Epithelial cell of prostate (primary cell): ENCODE data around the gene HSPE1.
"Not testable (repeated sequence)": the region's sequence is repeated elsewhere in the genome, so short reads cannot be mapped to it uniquely, and the experiment has no call there.

Experiments
- DNase-seq: peaks from one replicate; pipeline ENCODE4 v3.0.0-alpha.2; 2011; ENCODE audit warnings: low read depth, low spot score
- H3K27ac ChIP-seq: fragments of 450-650 bp; 2 replicates; pipeline ENCODE4 v1.5.1; 2017; ENCODE audit warnings: mild to moderate bottlenecking

The HSPE1 gene

DNA sequence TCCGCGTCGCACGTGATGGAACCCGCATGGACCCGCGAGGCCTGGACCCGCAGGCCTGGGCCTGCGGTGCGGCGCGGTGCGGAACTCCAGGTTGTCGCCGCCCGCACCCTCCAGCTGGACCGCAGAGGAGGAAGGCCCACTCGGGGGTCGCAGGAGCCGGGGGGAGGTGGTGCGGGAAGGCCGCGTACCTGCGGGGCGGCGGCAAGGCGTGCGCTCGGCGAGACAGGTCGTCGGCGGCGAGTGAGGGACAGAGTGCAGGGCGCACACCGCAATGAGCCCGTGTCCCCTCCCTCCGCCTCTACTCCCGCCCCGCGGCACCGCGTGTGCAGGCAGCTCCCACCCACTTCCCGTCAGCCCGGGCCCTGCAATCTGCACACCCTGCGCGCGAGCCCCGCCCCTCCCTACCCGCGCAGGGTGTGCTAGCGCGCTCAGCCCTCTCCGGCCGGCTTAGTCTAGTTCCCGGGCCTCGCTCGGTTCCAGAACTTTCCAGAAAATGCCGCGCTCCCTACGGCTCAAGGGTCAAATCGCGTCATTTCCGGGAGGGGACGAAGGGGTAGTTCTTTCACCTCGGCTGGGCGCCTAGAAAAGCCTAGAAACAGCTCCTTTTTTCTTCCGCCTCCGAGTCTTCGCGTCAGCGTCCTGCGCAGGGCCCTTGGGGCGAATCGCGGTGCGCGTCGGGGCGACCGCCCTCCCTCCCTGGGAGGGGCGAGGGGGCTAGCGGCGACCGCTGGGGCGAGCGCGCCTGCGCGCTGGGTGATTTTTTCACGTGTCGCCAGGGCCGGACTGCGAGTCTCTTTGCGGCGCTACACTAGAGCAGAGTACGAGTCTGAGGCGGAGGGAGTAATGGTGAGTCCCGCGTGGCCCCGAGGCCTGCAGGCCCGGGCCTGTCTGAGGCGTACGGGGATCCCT lies at the start of gene HSPE1, which contains the start of gene HSPD1:
Gene HSPE1 (plus strand): TSS at position 786 of the 909 bp plus-strand sequence. CDS start 58 bp downstream, at position 844.
Gene HSPD1 (minus strand): TSS at position 247 of the 909 bp plus-strand sequence. CDS start 992 bp downstream, outside the sequence.
- H3K27ac ChIP-seq = peak within 1 kb of the TSS; percentile 95
- DNase-seq = peak; percentile 93

DNA sequence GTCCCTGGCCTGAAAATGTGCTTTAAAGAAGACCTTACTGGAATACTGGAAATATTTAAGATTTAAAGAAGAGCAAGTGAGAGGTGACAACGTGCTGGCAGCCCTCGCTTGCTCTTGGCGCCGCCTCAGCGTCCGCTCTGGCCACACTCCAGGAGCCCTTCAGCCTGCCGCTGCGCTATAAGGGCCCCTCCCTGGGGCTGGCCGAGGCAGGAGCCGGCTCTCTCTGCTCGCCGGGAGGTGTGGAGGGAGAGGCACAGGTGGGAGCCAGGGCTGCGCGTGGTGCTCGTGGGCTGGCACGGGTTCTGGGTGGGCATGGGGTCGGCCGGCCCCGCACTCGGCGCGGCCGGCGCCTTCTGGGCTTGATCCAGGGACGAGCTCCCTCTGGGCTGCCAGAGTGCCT lies 49.7 kb upstream of the HSPE1 start:
- no peak overlapping the region for H3K27ac ChIP-seq
- no peak for DNase-seq

DNA sequence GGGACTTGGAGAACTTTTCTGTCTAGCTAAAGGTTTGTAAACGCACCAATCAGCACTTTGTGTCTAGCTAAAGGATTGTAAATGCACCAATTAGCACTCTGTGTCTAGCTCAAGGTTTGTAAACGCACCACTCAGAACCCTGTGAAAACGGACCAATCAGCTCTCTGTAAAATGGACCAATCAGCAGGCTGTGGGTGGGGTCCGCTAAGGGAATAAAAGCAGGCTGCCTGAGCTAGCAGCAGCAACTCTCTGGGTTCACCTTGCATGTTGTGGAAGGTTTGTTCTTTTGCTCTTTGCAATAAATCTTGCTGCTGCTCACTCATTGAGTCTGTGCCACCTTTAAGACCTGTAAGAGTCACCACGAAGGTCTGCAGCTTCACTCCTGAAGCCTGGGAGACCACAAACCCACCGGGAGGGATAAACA lies 49.2 kb upstream of the HSPE1 start:
- DNase-seq, H3K27ac ChIP-seq: not testable (repeated sequence)

DNA sequence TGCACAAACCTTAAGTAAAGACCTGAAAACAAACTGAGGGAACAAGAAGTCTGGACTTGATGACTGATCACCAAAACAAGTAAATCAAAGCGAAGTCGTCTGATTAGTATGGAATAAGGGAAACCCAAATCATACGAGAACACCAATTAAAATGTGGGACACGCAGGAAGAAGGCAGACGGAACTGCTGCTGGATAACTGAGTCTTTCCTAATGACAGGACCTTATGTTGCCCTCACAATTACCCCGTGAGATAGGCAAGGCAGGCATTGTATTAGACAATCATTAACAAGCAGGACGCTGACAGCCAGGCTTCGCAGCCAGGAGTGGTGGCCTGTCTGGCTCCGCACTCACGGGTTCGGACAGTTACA lies 47.4 kb upstream of the HSPE1 start:
- peak; percentile 8 for DNase-seq
- H3K27ac ChIP-seq = peak overlapping the region; percentile 98

DNA sequence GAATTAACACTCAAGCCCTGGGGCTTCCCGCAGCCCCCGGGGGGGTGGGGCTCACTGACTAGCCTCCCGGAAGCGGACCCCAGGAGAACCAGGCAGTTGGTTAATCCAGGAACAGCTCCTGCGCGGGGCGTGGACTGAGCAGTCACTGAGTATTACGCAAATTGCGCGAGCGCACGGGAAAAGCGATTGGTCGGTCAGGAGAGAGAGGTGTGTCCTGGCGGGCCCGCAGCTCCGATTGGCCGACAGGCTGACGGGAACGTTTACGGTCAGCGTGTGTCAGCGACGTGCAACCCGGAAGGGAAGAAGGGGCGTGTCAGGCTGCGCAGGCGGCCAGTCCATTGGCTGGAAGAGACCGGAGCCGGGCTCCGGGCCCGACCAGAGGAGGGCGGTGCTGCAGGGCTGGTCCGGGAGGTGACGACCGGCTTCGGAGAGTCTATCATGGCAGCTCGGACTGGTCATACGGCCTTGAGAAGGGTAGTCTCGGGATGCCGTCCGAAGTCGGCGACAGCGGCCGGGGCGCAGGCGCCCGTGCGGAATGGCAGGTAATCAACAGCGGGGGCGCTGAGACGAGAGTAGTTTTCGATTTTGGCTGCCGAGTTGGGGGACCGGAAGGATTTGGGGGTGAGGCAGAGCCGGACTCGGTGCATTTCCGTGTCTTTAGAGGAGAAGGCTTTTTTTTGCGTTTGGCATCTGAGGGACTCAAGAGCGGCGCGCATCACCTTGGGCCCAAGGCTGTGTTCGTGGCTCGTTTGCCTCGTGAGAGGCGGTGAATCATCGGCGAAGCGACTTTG lies 46.9 kb upstream of the HSPE1 start, which contains the start of gene COQ10B:
Gene COQ10B (plus strand): TSS at position 430 of the 791 bp plus-strand sequence. CDS start 9 bp downstream, at position 439.
- H3K27ac ChIP-seq = peak within 1 kb of the TSS; percentile 98
- DNase-seq = peak; percentile 99

DNA sequence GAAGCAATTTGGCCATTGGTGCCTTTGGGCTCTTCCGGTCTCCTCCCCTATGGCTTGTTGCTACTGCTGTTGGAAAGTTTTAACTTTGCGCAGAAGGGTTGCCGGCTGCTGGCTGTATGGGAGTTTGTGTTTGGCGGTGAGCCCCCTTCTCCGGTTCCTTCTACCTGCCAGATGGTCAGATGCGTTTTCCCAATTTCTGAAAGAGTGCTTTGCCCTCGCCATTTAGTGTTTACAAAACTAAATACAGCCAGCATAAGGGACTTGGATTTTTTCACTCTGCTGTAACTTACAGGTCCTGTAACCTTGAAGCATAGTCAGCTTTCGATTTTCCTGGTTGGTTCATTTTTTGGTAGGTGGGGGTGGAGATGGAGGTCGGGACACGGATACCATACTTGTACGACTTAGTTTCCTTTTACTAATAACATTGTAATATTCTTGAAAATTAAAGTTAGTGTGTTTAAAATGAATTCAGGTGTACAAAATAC lies 46.2 kb upstream of the HSPE1 start:
- no peak for DNase-seq
- peak overlapping the region; percentile 98 for H3K27ac ChIP-seq

DNA sequence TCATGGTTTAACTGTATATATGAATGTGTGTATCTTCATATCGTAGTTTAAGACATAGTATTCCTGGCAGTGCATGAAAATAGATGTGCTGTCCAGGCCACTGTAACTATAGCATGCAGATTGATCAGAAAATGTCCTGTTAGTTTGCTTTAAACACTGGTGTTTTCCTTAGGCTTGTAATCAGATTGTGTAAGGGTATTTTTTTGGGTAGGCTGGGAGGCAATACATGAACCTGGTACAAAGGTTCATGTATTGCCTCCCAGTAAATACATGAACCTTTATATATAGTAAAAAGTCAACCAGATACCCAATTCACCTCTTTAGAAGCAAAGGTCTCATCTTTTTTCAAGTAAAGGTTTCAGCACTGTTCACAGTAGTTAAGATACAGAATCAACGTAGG lies 45.3 kb upstream of the HSPE1 start:
- H3K27ac ChIP-seq = no peak overlapping the region
- DNase-seq = no peak

DNA sequence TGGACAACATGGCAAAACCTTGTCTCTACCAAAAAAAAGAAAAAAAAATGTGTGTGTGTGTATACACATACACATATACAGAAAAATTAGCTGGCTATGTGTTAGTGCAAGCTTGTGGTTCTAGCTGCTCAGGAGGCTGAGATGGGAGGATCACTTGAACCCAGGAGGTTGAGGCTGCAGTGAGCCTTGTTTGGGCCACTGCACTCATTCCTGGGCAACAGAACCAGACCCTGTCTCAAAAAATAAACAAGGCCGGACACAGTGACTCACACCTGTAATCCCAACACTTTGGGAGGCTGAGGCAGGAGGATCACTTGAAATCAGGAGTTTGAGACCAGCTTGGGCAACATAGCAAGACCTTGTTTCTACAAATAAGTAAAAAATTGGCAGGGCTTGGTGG lies 44.8 kb upstream of the HSPE1 start:
- no peak for DNase-seq
- no peak overlapping the region for H3K27ac ChIP-seq

DNA sequence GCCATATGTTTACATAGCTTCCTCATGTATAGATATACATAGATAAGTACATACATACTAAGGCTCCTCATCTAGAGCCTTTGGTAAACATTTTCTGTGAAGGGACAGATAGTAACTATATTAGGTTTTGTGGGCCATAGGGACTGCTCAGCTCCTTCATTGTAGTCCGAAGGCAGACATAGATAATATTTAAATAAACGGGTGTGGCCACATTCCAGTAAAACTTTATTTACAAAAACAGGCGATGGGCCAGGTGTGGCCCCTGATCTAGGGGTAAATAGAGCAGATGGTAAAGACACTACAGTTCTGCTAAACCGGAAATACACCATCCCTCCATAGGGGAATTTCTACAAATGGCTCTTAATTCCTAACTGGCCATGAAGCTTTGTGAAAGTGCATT lies 39.5 kb upstream of the HSPE1 start:
- peak overlapping the region; percentile 0 for H3K27ac ChIP-seq
- DNase-seq = no peak

DNA sequence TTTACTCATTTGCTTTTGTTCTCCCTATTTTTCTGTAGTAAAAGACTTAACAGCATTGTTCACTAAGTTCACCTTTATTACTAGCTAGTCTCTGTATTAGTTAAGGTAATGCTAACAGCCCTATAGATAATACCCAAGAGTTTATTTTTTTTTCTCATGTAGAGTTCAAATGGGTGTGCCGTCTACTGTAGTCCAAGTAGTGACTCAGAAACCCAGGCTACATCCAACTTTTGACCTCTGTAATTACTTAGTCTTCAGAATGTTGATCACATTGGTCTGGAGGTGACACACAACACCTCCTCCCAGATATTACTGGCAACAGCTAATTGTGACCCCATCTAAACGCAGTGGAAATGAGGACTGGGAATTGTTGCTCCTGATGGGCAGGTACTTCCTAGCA lies 39.1 kb upstream of the HSPE1 start:
- no peak for DNase-seq
- peak overlapping the region; percentile 0 for H3K27ac ChIP-seq

DNA sequence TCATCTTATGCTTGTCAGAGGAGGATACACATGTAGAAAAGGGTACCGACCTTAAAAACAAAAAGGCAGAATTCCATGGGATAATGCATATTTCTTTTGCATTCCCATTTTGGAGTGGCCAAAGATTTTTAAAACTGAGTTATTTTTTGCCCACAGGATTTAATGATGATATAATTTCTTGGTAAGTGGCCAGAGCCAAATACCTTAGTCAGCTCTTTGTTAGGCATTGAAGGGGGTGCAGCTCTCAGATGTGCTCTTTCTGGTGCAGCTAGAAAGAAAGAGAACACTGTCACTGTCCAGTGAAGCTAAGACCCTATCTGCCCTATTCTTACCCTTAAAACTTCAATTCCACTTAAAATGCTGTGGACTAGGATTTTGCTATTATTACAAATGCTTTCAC lies 36.0 kb upstream of the HSPE1 start:
- H3K27ac ChIP-seq = no peak overlapping the region
- DNase-seq = no peak

DNA sequence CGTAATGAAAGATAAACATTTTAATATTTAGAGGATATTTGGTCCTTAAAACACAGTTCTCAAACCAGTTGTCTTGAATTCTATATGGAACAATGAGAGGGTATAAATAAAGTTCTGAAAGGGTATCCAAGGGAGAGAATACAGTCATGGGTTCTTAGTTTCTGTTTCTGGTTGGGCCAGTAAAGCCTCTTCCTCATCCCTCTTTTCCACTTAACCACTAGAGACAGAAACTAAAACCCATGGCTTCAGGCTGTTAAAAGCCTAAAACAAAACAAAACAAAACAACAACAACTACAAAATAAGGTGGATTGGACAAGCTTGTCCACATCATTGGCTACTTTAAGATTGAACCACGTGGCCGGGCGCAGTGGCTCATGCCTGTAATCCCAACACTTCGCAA lies 28.0 kb upstream of the HSPE1 start:
- H3K27ac ChIP-seq = no peak overlapping the region
- no peak for DNase-seq

DNA sequence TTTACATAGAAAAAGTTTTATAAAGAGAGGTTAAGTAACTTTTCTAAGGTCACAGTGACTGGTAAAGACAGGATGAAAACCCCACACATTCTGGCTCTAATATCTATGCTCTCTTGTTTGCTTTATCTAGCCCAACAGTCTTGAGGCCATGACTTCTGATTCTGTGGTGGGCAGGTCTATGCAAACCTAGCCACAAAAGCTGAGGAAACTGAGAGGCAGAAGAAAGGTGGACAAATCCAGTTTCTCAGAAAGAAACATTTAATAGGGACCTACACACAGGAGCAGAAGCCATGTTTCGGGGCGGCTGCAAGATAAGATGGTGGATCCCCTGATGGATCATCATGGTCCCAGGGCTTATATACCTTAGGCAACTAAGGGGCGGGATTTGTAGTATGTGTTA lies 22.4 kb upstream of the HSPE1 start:
- no peak for DNase-seq
- H3K27ac ChIP-seq = no peak overlapping the region

DNA sequence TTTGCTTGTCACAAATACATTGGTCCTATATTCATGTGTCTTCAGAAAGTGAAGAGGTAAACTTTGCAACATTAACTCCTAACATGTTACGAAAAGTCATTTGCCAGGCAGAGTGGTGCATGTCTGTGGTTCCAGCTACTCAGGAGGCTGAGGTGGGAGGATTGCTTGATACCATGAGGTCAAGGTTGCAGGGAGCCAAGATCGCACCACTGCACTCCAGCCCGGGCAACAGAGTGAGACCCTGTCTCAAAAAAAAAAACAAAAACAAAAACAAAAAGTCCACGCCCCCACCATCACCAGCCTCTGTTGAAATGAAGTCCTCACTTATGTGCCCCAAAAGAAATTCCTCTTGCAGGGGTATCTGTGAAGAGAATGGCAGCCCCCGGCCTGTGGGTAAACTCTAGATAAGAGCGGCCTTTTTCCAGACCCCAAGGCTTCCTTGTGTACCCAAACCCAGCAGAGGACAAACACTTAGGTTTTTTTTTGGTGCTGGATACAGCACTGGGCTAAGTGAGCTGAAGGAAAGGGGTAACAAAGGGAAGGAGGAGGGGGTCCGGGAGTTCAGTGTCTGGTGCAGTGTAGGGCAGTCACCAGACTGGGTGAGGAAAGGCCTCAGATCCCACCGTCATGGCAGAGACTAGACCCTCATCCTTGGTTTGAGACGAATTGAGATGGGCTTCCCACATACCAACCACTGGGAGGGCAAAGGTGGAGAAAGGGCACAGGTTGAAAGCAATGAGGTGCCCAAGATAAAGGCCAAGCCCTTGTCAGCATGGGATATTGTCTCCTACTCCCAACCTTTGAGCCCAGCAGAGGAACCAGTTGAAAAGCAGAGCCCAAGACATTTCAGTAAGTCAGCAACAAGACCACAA lies 19.8 kb upstream of the HSPE1 start:
- H3K27ac ChIP-seq = no peak overlapping the region
- DNase-seq = no peak

DNA sequence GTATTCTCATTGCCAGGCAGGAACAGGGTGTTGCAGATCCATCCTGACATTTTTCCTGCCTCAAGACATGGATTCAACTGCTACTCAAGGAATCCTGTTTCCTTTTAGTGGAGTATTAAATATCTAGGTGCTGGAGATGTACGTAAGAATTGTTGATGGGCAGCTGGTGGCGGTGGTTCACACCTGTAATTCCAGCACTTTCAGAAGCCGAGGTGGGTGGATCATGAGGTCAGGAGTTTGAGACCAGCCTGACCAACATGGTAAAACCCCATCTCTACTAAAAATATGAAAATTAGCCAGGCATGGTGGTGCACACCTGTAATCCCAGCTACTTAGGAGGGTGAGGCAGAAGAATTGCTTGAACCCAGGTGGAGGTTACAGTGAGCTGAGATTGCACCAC lies 15.9 kb upstream of the HSPE1 start:
- not testable (repeated sequence) for DNase-seq, H3K27ac ChIP-seq

DNA sequence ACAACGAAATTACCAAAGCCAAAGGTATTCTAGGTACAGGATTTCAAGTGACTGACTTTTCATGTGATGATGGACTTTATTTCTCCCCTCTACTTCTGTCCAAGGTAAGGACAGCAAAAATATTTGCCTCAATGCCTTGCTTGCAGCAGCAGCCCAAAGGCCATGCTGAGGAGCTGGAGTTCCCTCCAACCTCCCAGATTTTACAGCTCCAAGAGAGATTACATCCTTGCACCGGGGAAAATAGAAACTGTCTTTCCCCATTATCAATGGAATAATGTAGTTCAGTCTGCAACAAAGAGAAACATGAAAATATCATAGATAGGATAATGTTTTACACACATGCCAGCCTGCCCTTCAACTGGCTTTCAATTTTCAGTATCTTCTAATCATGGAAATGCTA lies 14.0 kb upstream of the HSPE1 start:
- H3K27ac ChIP-seq = no peak overlapping the region
- DNase-seq = no peak

DNA sequence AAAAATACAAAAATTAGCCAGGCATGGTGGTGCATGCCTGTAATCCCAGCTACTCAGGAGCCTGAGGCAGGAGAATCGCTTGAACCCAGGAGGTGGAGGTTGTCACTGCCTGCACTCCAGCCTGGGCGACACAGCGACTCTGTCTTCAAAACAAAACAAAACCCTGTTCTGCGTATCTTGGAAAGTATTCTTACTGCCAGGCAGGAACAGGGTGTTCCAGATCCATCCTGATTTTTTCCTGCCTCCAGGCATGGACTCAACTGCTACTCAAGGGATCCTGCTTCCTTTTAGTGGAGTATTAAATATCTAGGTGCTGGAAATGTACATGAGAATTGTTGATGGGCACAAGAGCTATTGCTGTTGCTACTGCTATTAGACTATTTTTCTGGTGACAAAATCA lies 12.8 kb upstream of the HSPE1 start:
- H3K27ac ChIP-seq = no peak overlapping the region

DNA sequence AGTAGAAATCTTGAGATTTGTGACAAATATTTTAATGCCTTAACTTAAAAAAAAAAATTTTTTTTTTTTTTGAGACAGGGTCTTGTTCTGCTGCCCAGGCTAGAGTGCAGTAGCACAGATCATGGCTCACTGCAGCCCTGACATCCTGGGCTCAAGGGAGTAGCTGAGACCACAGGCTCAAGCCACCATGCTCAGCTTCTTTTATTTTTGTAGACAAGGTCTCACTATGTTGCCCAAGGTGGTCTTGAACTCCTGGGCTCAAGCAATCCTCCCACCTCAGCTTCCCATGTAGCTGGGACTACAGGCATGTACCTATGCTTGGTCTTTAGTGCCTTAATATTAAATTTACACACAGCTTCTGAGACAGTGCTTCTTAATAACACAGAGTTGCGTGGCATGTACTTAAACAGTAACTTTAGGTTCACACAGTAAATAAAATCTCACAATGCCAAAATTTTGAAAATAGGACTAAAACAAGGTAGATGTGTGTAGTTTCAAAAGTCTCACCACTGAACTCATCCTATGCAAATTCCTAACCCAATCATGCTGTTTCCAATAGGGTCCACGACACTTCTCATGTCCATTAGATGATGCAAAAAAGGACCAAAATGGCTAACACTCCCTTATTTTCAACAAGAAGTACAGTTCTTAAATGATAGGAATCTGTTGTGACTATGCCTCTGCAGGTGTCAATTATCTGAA lies 4.6 kb upstream of the HSPE1 start:
- no peak overlapping the region for H3K27ac ChIP-seq
- DNase-seq = no peak

More for the DNA sequence above, 12.8 kb upstream of the HSPE1 start:
- DNase-seq = no peak

DNA sequence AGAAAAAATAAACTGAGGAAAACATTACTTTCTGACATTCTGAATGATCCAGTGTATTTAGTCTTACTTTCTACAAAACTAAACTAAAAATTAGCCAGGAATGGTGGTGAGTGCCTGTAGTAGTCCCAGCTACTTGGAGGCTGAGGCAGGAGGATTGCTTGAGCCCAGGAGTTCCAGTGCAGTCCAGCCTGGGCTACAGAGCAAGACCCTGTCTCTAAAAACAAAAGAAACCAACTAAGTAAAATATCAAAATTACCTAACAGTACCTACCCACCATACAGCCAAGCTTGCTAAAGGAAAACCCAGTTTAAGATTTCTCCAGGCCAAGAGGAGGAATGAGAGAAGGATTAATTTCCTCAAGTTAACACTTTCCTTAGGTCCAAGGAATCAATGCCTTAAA lies 3.5 kb upstream of the HSPE1 start:
- H3K27ac ChIP-seq = peak overlapping the region; percentile 95
- no peak for DNase-seq
